CD4-positive, alpha-beta T cell treated with Interleukin-4 for 1 hour (primary cell): ENCODE results near the gene SNAP47.

ENCODE experiments used
- DNase-seq, 2 donors: peaks; one replicate each; pipeline ENCODE4 v3.0.0-alpha.2; 2020 to 2022

SNAP47 gene

DNA sequence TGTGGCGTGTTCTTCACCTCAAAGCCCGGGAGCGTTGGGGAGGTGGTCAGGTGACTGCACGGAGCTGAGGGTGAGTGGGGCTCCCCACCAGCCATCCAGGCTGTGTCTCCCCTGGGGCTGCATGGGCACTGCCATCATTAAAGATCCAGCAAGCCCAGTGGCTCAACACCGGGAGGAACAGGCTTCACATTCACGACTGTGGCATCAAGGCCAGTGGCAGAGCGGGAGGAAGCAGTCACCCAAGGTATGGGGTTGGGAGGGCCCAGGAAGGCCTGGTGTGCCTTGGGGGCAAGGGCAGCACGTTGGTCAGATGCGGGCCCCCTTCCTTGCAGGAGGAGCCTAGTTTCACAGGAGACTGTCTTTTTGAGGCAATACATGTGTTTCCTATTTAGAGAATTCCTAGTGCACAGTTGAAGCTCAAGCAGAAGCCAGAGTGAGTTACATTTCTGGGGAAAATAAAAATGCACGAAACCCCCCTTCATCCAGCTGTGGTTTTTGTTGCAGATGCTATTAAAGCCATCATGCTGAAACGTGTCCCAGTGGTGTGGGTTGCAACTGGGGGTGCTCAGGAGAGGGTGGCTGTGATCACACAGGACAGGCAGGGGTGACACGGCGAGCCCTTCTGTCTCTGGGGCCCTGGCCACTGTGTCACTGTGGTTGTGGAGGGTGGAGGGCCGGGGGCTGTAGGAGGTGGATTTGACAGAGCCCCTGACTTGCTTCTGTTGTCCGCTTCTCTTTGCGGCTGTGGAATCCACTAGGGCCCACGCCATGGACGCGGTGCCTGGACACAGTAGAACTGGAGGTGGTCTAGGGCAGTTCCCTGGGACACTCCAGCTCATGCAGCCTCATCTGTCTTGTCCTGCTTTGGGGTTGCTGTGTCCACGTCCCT lies 34.1 kb downstream of the SNAP47 start:
- DNase-seq = no peak

GRCh38 chr1:227769936-227770494 lies 34.8 kb downstream of the SNAP47 start:
- no peak for DNase-seq

DNA sequence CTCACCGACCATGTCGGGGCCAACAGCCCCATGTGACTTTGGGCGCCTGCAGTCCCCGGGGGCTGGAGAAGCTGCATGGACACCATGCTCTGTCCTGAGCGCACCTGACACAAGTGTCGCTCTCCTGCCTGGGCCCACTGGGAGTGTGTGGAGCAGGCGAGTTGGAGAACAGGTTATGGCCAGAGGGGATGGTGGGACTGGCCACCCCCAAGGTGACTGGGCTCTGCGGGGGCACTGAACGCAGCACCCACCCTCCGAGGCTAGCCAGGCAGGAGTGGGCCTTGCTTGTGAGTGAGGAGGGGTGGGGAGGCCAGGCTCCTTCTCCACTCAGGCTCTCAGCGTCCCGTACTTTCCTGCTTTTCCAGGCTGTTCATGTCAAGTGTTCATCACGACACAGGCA lies 35.6 kb downstream of the SNAP47 start:
- no peak for DNase-seq

DNA sequence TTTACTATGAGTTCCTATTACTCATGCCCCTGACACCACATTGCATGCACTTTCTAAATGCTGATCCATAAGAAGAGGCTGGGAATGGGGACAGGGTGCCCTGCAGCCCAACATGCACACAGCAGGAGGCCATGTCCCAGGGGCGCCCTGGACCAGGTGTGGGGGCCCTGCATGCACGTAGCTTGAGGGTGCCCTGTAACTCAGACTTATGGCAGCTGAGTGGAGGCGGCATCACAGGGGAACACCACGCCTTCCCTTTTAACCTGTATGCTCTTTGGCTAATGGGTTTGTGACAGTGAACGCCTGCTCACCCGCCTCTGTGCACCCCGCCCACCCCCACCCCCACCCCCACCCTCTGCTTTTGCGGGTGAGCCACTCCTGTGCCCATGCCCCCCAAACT lies 36.1 kb downstream of the SNAP47 start:
- no peak for DNase-seq

GRCh38 chr1:227771771-227772170 lies 36.5 kb downstream of the SNAP47 start:
- DNase-seq = no peak

- DNase-seq = no peak
These were observed 38.3 kb downstream of the SNAP47 start for GRCh38 chr1:227773558-227773957.

DNA sequence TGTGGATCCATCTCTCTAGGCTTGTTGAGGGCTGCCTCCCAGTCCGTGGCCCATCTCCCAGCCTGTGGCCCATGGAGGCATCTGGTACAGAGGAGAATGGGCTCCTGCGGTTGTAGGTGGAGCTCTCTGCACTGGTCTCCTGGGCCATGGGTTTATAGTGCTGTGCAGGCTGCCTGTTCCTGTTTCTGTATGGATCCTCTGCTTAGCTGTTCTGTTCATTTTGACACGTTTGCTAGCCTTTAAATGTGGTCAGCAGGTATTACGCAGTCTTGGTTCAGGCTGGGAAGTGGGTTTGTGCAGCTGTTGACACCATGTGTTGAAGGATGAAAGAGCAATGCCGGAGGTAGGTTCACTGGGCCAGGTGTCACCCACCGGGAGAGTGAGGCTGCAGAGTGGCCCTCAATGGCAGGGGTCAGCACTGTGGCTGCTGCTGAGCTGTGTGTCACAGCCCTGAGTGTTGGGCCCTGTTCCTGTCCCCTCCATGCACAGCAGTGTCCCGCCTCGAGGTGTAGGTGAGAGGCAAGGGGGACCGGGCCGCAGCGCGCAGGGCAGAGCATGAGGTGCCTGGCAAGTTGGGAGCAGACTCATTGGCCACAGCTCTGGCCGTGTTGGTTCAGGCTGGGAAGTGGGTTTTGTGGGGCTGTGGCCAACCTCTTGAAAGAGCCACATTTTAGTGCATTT lies 39.0 kb downstream of the SNAP47 start:
- peak; percentile 39 to 44 for DNase-seq

- no peak for DNase-seq
These were observed 39.8 kb downstream of the SNAP47 start for GRCh38 chr1:227774821-227775661.

DNA sequence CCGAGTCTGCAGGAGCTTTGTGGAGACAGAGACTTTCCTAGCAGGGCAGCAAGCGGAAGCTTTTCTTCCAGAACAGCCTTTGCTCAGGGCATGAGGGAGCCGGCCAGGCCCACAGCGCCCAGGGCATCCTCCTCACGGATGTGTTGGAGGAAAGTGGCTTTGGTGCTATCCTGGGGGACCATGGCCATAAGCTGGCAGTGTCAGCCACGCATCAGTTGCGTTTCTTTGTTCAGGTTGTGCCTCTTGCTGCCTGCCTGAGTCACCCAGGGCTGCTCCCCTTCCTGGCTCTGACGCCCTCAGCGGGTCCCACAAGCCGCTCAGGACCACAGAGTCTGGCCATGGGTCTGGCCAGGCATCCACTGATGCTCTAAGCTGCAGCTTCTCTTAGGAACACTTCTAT lies 40.6 kb downstream of the SNAP47 start:
- DNase-seq = no peak

DNA sequence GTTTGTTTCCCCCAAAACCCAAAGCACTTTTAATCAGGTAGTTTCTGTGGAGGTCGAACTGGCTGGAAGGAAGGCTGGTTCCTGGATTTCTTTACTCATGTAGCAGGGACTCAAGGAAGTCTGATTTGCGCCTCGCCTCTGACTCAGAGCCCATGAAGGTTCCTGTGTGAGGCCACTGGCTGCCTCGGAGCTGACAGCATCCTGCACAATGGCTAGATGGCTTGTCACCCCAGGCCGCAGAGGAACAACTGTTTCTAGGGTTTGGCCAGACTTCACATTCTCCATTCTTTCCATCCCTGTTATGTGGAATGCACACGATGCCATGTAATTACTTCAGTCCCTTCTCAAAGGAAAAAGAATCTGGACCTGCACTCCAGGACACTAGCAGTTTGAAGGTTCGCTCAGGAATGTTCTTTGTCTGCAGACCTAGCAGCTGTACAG lies 41.1 kb downstream of the SNAP47 start:
- DNase-seq = no peak

DNA sequence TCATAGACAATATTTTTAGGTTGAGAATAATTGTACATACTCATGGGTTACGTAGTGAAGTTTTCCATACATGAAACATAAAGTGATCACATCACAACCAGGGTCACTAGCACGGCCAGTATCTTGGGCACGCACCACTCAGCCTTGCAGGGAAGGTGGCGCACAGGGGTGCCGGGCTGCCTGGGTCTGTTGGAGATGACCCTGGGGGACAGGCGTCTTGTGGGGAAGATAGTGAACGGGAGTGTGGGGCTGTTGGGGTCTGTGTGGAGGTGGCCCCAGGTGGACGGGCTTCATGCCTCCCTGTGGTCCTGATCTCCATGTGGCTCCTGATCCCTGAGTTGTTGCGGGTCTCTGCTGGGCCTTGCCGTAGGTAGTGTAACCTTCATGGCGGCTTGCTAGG lies 41.9 kb downstream of the SNAP47 start:
- no peak for DNase-seq

- no peak for DNase-seq
These were observed 42.4 kb downstream of the SNAP47 start for GRCh38 chr1:227777646-227778045.

DNA sequence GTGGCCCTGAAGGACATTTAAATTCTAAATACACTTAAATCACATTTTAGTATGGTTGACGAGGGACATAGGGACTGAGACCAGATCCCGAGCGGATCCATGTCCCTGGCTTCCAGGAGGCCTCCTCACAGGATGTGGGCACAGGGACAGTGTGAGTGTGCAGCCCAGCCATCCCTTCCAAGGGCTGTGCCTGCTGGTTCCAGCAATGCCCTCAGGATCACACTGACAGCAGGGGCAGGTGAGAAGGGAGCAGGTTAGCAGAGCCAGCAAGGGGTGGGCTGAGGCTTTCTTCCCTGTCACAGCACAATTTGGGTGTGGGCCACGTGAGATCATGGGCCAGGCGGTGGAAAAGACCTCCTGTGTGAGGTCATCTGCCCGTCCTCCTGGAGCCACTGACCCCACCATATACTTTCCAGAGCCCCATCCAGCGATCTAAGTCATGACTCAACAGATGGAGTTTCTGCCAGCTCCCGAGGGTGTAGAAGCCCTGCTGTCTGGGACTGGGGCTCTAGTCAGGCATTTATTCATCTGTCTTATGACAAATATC lies 43.2 kb downstream of the SNAP47 start:
- DNase-seq = peak in 1 of 2 donors; percentile 6

DNA sequence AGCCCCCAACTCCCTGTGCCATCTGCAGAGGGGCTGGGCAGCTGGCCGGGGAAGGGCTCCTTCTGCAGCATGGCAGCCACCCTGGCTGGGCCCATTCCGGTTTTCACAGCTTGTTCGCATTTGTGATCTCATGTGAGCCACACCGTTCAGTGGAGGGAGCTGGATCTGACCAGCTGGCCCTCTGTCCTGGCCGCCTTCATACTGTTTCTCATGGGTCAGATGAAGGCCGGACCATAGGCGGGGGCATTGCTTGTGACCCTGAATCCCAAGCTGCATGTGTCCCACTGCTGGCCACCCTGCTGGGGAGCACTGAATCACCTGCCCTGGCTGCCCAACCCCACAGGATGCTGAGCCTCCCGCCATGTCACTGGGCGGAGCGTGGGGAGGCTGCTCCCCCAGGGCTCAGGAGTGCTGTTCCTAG lies 43.8 kb downstream of the SNAP47 start:
- DNase-seq = no peak

DNA sequence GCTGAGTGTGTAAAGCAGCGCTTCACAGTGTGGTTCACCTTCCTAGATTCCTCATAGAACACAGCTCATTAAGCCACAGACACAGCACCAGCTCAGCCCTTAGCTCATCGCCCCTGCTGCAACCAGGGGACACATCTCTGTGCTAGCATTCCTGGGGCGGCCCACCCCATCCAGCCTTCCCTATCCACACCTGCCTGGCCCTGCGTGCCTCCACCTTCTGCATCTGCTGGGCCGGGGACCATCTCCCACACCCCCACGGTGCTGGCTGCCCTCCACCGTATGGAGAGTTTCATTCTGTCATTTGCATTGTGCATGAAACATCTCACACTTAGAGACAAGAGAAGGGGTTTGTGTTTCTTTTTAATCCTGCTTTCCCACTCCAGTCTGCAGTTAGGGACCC lies 44.5 kb downstream of the SNAP47 start:
- DNase-seq = no peak

- no peak for DNase-seq
These were observed 45.1 kb downstream of the SNAP47 start for GRCh38 chr1:227780101-227781044.

DNA sequence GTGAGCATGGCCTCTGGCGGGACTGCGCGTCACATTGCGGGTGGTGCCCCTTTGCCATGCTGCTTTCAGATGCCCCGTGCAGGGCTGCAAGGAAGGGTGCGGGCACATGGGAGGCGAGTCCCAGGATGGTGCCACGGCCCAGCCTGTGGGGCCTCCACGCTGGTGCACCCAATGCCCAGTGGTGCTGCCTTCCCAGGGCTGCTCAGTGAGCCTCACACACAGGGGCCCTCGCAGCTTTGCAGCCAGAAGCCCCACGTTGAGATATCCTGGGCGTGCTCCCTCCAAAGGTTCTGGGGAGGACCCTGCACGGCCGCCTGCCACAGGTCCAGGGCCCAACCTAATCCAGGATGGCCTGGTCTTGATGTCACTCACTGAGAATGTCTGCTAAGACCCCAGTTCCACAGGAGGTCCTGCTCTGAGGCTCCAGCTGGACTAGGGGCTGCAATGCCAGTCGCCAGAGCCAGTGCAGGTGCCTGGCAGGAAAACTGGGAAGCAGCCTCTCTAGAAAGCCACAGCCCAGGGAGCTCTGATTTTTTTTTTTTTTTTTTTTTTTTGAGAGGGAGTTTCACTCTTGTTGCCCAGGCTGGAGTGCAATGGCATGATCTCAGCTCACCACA lies 46.2 kb downstream of the SNAP47 start:
- DNase-seq = no peak

- no peak for DNase-seq
These were observed 47.0 kb downstream of the SNAP47 start for GRCh38 chr1:227782226-227782625.

GRCh38 chr1:227785094-227785804 lies 50.0 kb downstream of the SNAP47 start:
- peak in 1 of 2 donors; percentile 30 for DNase-seq
